GM12878 (cell line): Measurements from ENCODE around the gene GPSM3. TPM values are rescaled to one million over a fixed set of nuclear protein-coding genes. Genes with fewer than 3 reads are reported as not detected.
A peak's percentile ranks its signal among the peaks of the same experiment; 100 is the strongest.

Experiments used
- ATAC-seq: fragments of 200-7000 bp; cut with Tn5 transposase; 3 replicates; pipeline ENCODE4 v1.9.1; 2020; ENCODE audit warnings: mild to moderate bottlenecking, moderate library complexity
- BruUV-seq: library from RNA; stranded (reverse); fragments of 400-500 nt; replicated peaks from 2 replicates; lab custom pipeline; 2021; lab: Mats Ljungman, UMichigan
- CTCF ChIA-PET: fragments of 300-600 bp; sonication (Branson Sonifier 250); formaldehyde crosslinking; extraction: SDS; loops from one replicate; lab custom pipeline; 2021; ENCODE audit warnings: inconsistent platforms; lab: Yijun Ruan, JAX
- POLR2A ChIA-PET: fragments of 350-600 bp; formaldehyde crosslinking; extraction: SDS; loops from one replicate; lab custom pipeline; 2021; ENCODE audit warnings: inconsistent platforms; lab: Charles Lee
- RAD21 ChIA-PET: fragments of 300-600 bp; sonication (Branson Sonifier 250); formaldehyde crosslinking; loops from one replicate; lab custom pipeline; 2023; ENCODE audit warnings: antibody characterized with exemption; ENCODE audit not compliant: unreplicated experiment; lab: Charles Lee
- SMC1A ChIA-PET: fragments of 300-600 bp; sonication (Branson Sonifier 250); formaldehyde crosslinking; loops from one replicate; lab custom pipeline; 2023; ENCODE audit not compliant: unreplicated experiment, uncharacterized antibody; lab: Charles Lee
- DNase-seq: peaks from one replicate; pipeline ENCODE4 v3.0.0-alpha.2; 2011; ENCODE audit warnings: low read depth, low spot score
- FAIRE-seq: peaks from 3 replicates; lab custom pipeline; 2011; peaks lifted over from hg19 to GRCh38; lab: Jason Lieb, UNC
- H2AFZ ChIP-seq: 2 replicates; pipeline ENCODE4 v1.6.0; 2011; ENCODE audit warnings: low read depth, low read length, control low read depth; ENCODE audit not compliant: control insufficient read depth
- H3K27ac ChIP-seq: 2 replicates; pipeline ENCODE4 v1.5.1; 2011; ENCODE audit warnings: control low read depth; ENCODE audit not compliant: control insufficient read depth, insufficient read depth
- H3K27me3 ChIP-seq, 2 experiments: replicated peaks in 1 of 2; 2 replicates each; pipeline versions ENCODE4 v1.6.0 to v1.6.1; 2011; ENCODE audit warnings: low read length in 1 of 2; ENCODE audit not compliant: control insufficient read depth in 2 of 2, insufficient read depth in 2 of 2
- H3K36me3 ChIP-seq, 2 experiments: 2 replicates each; pipeline ENCODE4 v1.5.1; 2011; ENCODE audit warnings: low read length in 1 of 2; ENCODE audit not compliant: control insufficient read depth in 2 of 2, insufficient read depth in 2 of 2
- H3K4me1 ChIP-seq: 2 replicates; pipeline ENCODE4 v1.6.1; 2011; ENCODE audit warnings: mild to moderate bottlenecking, low read length, moderate library complexity, mixed read lengths; ENCODE audit not compliant: control insufficient read depth, insufficient read depth
- H3K4me2 ChIP-seq: 2 replicates; pipeline ENCODE4 v1.6.0; 2011; ENCODE audit warnings: control low read depth; ENCODE audit not compliant: control insufficient read depth, insufficient read depth
- H3K4me3 ChIP-seq: fragments of 200-600 bp; sonication (generic); 2 replicates; pipeline ENCODE4 v1.5.1; 2016
- H3K79me2 ChIP-seq: 2 replicates; pipeline ENCODE4 v1.6.0; 2011; ENCODE audit warnings: low read length; ENCODE audit not compliant: control insufficient read depth, insufficient read depth
- H3K9ac ChIP-seq: 2 replicates; pipeline ENCODE4 v1.8.0; 2011; ENCODE audit warnings: low read length, control low read depth, mixed read lengths; ENCODE audit not compliant: control insufficient read depth, insufficient read depth
- H3K9me3 ChIP-seq: replicated peaks from 3 replicates; pipeline ENCODE4 v1.5.1; 2011; ENCODE audit warnings: mild to moderate bottlenecking, low read length; ENCODE audit not compliant: control insufficient read depth, insufficient read depth
- H4K20me1 ChIP-seq: 2 replicates; pipeline ENCODE4 v1.6.0; 2011; ENCODE audit not compliant: control insufficient read depth, insufficient read depth
- BCLAF1 ChIP-seq: fragments of 450-650 bp; IDR thresholded peaks from 2 replicates; pipeline ENCODE4 v1.6.1; 2017; ENCODE audit warnings: antibody characterized with exemption, mild to moderate bottlenecking, moderate library complexity
- CEBPZ ChIP-seq: fragments of 150-350 bp; IDR thresholded peaks from 2 replicates; pipeline ENCODE4 v1.6.1; 2016; ENCODE audit warnings: low read depth, low read length
- CHD1 ChIP-seq: IDR thresholded peaks from 2 replicates; pipeline ENCODE4 v1.6.1; 2012; ENCODE audit warnings: low read depth, low read length, improper control_type of control experiment
- ETV6 ChIP-seq, 2 experiments: fragments of 450-650 bp in 1 of 2; IDR thresholded peaks in 1 of 2; conservative IDR thresholded peaks in 1 of 2; 2 replicates each; pipeline ENCODE4 v1.6.1; 2014; ENCODE audit warnings: antibody characterized with exemption in 1 of 2, borderline replicate concordance in 1 of 2, low read depth in 1 of 2, mild to moderate bottlenecking in 1 of 2, moderate library complexity in 1 of 2
- FOXM1 ChIP-seq: IDR thresholded peaks from 2 replicates; pipeline ENCODE4 v1.6.1; 2012; ENCODE audit warnings: low read depth, mild to moderate bottlenecking, inconsistent platforms, low read length, moderate library complexity
- HDGF ChIP-seq: fragments of 450-650 bp; IDR thresholded peaks from 2 replicates; pipeline ENCODE4 v1.6.1; 2016; ENCODE audit warnings: antibody characterized with exemption
- ZNF217 ChIP-seq: fragments of 450-650 bp; IDR thresholded peaks from 2 replicates; pipeline ENCODE4 v1.6.1; 2017; ENCODE audit warnings: antibody characterized with exemption, mild to moderate bottlenecking
- ZNF592 ChIP-seq: fragments of 450-650 bp; IDR thresholded peaks from 2 replicates; pipeline ENCODE4 v1.6.1; 2017; ENCODE audit warnings: mild to moderate bottlenecking, moderate library complexity
- WGBS: methylation state at CpG from one replicate; pipeline ENCODE4 v1.1.6; 2016; ENCODE audit warnings: low lambda C conversion rate; ENCODE audit not compliant: insufficient replicate concordance, insufficient coverage; ENCODE audit errors: missing lambda C conversion rate; 5-methylcytosine and 5-hydroxymethylcytosine counted together
- in situ Hi-C: fragments of 300-500 bp; cut with MboI; formaldehyde crosslinking; loops from 9 replicates; pipeline ENCODE4 v1.14.3; 2018; ENCODE audit warnings: mixed read lengths
- intact Hi-C: fragments of 100-400 bp; cut with micrococcal nuclease; formaldehyde crosslinking; loops from one replicate; pipeline ENCODE4 v1.14.2; 2022; ENCODE audit not compliant: unreplicated experiment
- polyA plus RNA-seq, 11 experiments: library from polyadenylated mRNA; depleted of rRNA in 4 of 11; unstranded in 6 of 11; stranded (reverse) in 5 of 11; fragments of >200 nt; fragmentation: Nextera tagmentation in 4 of 11; fragmentation: Illumina TruSeq in 1 of 11; extraction: Ambion mirVana in 4 of 11; extraction: Trizol in 1 of 11; gene quantifications; 1 replicate in 1 of 11; 2 replicates in 10 of 11; pipeline versions ENCODE4 v1.2.1 to v1.2.3, GENCODE V29; 2011 to 2016; ENCODE audit warnings: inconsistent platforms in 2 of 11, missing spikeins in 2 of 11, low read depth in 1 of 11
- total RNA-seq, 4 experiments: library from RNA; depleted of rRNA in 3 of 4; stranded (reverse); fragments of >200 nt in 3 of 4; fragmentation: Illumina TruSeq in 1 of 4; extraction: Trizol in 1 of 4; gene quantifications; 2 replicates each; pipeline versions ENCODE4 v1.2.1 to v1.2.3, GENCODE V29; 2013 to 2021

Gene GPSM3
- total and polyA plus RNA-seq, 10 of the 15 experiments (the other 5 are each of a cell fraction or from before 2014, with no cell fraction given): 22.0 to 137 (median 113) TPM

GRCh38 chr6:32189069-32189741 lies 3.2 kb downstream of the GPSM3 start (continued):
- TF ChIP-seq HDGF: no peak; the same call in 1 of the 2 replicates
- no peak for TF ChIP-seq ETV6 (conservative IDR thresholded peaks at IDR 0.05 in 1 of 2, IDR thresholded peaks at IDR 0.05 in 1 of 2; ENCODE audit: borderline replicate concordance in 1 of 2, low read depth in 1 of 2)
- TF ChIP-seq FOXM1: no peak

GRCh38 chr6:32188381-32189068 lies 3.9 kb downstream of the GPSM3 start:
- ChIA-PET POLR2A (interaction anchor here (0.8 to 7.0 kb wide), 4 partner anchors 9 to 80 kb away, joined by 3 to 123 read pairs (median 37); partner anchors contain the start of genes AGPAT1, ATF6B, FKBPL and RNF5), RAD21 (interaction anchor here (1.6 kb wide), 1 partner anchor 10 kb away, joined by 6 read pairs; no protein-coding TSS in a partner anchor), CTCF (interaction anchor here (0.9 kb wide), 1 partner anchor 271 kb away, joined by 5 read pairs; no protein-coding TSS in a partner anchor), SMC1A (interaction anchor here (0.6 to 1.6 kb wide), 3 partner anchors 7 to 1136 kb away, joined by 3 to 6 read pairs (median 3); no protein-coding TSS in a partner anchor)
- no TSS peak for BruUV-seq
- Histone ChIP-seq H3K9me3 (no peaks in the 10 kb centered on the region), H3K4me3 (peak overlapping the region; percentile 90), H3K27me3 (no peaks in the 10 kb centered on the region), H3K27ac (peak overlapping the region; percentile 100), H4K20me1 (no peaks in the 10 kb centered on the region), H3K79me2 (peaks cover 54% of the 10 kb centered on the region), H2AFZ (no peak overlapping the region), H3K4me2 (peak overlapping the region; percentile 93), H3K36me3 (peaks cover 4 to 6% of the 10 kb centered on the region in 2 experiments; a peak in 3 of 4 replicates), H3K4me1 (peaks cover 26% of the 10 kb centered on the region), H3K9ac (peak overlapping the region; percentile 99)
- FAIRE-seq (no peak), ATAC-seq (no peak), DNase-seq (no peak)
- intact Hi-C loops (no loop called here), in situ Hi-C loops (no loop called here)
- 63% methylated on average over 10 of the region's 13 CpGs for WGBS
- no peak for TF ChIP-seq BCLAF1
- TF ChIP-seq CHD1: no peak
- TF ChIP-seq ZNF217: no peak
- no peak for TF ChIP-seq ZNF592
- TF ChIP-seq CEBPZ: no peak
- TF ChIP-seq, all 136 proteins: peak for 0
